ENCODE results near the gene MMS19. TPM values are rescaled to one million over a fixed set of nuclear protein-coding genes. Genes with fewer than 3 reads are reported as not detected.
A peak's percentile ranks its signal among the peaks of the same experiment; 100 is the strongest.

MMS19 gene
- total RNA-seq, 1 donor from 2014 or later: 108 TPM

- TF ChIP-seq, protein P1, sequence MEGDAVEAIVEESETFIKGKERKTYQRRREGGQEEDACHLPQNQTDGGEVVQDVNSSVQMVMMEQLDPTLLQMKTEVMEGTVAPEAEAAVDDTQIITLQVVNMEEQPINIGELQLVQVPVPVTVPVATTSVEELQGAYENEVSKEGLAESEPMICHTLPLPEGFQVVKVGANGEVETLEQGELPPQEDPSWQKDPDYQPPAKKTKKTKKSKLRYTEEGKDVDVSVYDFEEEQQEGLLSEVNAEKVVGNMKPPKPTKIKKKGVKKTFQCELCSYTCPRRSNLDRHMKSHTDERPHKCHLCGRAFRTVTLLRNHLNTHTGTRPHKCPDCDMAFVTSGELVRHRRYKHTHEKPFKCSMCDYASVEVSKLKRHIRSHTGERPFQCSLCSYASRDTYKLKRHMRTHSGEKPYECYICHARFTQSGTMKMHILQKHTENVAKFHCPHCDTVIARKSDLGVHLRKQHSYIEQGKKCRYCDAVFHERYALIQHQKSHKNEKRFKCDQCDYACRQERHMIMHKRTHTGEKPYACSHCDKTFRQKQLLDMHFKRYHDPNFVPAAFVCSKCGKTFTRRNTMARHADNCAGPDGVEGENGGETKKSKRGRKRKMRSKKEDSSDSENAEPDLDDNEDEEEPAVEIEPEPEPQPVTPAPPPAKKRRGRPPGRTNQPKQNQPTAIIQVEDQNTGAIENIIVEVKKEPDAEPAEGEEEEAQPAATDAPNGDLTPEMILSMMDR (conservative IDR thresholded peaks at IDR 0.05; ENCODE audit: low read depth, low read length): no peak
- no peak overlapping the region for H3K4me3 ChIP-seq (ENCODE audit: low read depth, low read length)
- DNase-seq (ENCODE audit: low read depth): no peak
Observed at GRCh38 chr10:97525086-97525485, 26.9 kb upstream of the MMS19 start.

GRCh38 chr10:97522937-97523336, 24.7 kb upstream of the MMS19 start:
- H3K4me3 ChIP-seq (ENCODE audit: low read depth, low read length): no peak overlapping the region
- TF ChIP-seq, protein P1 (conservative IDR thresholded peaks at IDR 0.05; ENCODE audit: low read depth, low read length): no peak
- no peak for DNase-seq (ENCODE audit: low read depth)

DNA sequence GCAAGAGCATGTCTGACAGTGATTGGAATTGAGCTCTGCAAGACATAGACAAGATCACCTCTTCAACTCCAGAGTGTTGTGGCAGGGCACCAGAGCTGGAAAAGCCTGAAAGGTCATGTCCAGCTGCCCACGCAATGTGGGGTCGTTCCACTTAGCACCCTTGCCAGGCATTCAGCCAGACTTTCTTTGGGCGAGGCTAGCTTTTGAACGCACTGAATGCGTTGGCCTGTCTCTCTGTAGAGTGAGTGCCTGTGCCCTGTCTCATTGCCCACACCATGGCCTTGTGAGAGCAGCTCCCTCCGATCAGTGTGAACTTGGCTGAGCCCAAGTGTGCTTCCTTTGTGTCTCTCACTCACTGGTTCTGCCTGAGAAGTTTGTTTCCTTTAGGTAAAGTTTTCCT, 23.8 kb upstream of the MMS19 start:
- H3K4me3 ChIP-seq (ENCODE audit: low read depth, low read length): no peak overlapping the region
- no peak for DNase-seq (ENCODE audit: low read depth)
- TF ChIP-seq, protein P1 (conservative IDR thresholded peaks at IDR 0.05; ENCODE audit: low read depth, low read length): no peak

- DNase-seq (ENCODE audit: low read depth): no peak
Observed at GRCh38 chr10:97520978-97521761, 22.9 kb upstream of the MMS19 start.

GRCh38 chr10:97520520-97520919, 22.3 kb upstream of the MMS19 start:
- no peak overlapping the region for H3K4me3 ChIP-seq (ENCODE audit: low read depth, low read length)
- TF ChIP-seq, protein P1 (conservative IDR thresholded peaks at IDR 0.05; ENCODE audit: low read depth, low read length): no peak
- DNase-seq (ENCODE audit: low read depth): no peak

More at GRCh38 chr10:97520978-97521761, 22.9 kb upstream of the MMS19 start:
- no peak overlapping the region for H3K4me3 ChIP-seq (ENCODE audit: low read depth, low read length)
- TF ChIP-seq, protein P1 (conservative IDR thresholded peaks at IDR 0.05; ENCODE audit: low read depth, low read length): peak; percentile 4

DNA sequence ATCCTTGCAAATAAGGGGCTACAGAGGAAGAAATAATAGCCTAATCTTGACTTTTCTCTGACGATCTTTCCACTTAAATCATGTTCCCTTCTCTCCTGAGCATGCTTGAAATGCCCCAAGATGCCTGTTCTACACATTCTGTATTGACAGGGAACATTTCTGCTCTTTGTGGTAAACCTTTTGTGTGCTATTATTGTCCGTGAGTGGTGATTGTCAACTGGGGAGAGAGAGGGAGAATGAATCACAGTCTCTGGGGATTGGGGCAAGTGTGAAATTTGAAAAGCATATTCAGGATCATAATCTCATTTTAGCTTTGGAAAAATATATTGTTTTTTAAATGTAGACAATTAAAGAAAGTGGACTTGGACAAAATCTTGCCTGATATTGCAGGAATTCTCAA, 21.1 kb upstream of the MMS19 start:
- DNase-seq (ENCODE audit: low read depth): no peak
- H3K4me3 ChIP-seq (ENCODE audit: low read depth, low read length): no peak overlapping the region
- TF ChIP-seq, protein P1 (conservative IDR thresholded peaks at IDR 0.05; ENCODE audit: low read depth, low read length): no peak
